Cortex of kidney (tissue), 1 donor: ENCODE data around the gene BAIAP2.
"Not testable (repeated sequence)": the region's sequence is repeated elsewhere in the genome, so short reads cannot be mapped to it uniquely, and the experiment has no call there.

ENCODE experiments used
- DNase-seq: peaks from one replicate; lab custom pipeline; 2025; lab: John Stamatoyannopoulos, UW

Gene BAIAP2

DNA sequence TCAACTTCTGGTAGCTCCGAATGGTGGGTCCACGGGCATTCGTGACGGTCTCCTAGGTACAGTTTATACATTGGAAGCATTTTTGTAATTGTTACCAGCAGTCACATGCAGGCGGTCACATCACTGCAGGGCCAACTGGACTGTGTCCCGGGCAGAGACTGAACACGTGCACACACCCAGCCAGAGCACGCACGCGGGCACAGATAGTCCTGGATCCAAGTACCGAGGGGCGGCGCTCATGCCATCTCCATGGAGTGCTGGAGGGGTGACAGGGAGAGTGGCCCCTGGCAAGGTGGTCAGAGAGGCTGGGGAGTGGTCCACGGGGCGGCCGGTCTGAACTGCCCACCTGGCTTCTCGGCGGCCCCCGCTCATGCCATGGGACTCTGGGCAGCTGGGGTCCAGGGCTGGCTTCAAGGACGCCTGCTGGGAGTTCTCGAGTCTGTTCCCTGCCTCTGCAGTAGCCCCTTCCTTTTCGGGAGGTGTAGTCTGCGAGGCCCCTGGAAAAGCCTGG, 34.2 kb downstream of the BAIAP2 start:
- DNase-seq, result no peak

DNA sequence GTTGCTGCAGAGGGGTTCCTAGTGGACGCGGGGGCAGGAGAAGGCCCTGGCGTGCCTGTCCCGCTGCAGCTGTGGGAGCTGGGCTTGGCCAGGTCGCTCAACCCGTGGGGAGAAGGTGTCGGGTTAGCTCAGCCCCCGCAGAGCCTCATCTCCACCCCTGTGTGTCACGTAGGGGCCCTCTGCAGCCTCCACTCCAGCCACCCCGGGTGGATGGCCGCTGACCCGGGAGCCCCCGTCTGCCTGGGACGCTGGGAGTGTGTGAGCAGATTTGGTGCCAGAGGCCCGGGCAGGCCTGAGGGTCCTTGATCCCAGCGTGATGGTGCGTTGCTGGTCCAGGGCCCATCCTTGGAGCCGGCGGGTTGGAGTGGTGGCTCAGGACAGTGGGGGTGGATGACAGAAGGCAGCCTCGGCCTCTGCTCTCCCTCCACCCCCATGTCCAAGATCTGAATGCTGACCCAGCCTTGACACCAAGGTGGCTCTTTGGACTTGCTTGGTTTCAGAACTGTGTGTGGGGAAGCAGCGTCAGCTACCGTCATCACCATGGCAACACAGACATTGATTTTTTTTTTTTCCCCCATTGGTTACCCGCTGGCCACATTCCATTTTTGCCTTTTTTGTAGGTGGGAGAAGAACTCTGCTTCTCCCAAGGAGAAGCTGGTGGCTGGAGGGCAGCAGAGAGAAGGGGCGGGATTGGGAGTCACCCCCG, 35.7 kb downstream of the BAIAP2 start:
- DNase-seq, result no peak

DNA sequence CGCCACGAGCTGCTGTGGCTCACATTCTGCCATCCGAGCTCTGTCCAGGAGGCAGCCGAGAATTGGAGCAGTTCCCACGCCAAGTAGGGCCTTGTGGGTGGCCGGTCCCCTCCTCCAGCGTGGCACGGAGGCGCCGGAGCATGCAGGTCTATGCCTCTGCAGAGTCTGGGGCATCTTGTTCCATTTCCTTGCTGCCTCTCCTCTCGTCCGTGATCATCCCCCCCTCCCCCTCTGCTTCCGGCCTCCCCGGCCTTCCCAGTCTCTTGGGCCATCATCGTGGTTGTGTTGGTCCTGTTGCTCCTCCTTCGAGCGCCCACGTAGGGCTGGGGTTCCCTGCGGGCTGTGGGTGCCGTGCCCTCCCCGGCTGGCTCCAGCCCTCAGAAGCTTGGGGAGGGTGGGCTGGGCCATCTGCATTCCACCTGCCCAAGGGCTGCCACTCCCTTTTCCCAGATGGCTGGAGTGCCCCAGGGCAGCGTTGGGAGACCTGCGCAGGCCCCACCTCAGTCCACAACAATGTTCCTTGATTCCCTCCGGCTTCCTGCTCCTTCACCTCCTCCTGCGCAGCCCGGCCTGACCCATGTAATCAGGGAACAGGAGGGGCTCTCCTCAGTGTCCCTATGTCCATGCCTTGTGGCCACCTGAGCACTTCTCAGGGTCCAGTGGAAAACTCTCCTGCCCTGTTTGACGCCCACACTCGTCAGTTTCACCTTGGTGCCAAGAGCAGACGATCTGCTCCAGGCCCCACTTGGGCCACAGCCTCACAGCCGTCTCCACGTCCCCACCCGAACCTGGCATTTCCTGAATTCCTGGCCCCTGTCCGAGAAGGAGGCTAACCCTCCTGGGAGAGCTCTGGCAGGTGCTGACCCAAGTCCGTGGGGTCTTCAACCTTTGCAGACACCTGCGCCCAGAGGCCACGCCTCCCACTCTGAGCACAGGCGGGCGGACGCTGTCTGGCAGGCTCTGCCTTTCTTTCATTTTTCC, 37.1 kb downstream of the BAIAP2 start:
- no peak for DNase-seq

DNA sequence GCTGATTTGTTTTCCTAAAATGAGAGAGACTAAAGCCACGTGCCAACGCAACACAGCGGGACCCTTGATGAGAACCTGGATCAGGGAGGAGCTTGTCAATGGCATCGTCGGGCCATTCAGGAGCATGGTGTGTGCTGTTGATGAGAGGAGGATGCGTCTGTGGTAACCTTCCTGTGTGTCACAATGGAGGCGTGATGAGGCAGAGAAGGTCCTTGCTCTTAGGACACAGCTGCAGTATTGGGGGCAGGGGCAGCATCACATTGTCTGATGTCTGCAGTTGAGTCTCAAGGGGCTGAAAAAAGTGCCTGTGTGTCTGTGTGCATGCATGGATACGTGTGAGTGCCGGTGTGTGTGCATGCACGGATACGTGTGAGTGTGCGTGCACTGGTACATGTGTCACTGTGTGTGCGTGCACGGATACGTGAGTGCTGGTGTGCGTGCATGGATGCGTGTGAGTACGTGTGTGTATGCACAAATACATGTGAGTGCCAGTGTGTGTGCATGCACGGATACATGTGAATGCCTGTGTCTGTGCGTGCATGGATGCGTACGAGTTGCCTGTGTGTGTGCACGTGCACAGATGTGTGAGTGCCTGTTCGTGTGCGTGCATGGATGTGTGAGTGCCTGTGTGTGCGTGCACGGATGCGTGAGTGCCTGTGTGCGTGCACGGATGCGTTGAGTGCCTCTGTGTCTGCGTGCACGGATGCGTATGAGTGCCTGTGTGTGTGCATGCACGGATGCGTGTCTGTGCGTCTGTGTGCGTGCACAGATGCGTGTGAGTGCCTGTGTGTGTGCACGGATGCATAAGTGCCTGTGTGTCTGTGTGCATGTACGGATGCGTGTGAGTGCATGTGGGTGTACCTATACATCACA, 39.3 kb downstream of the BAIAP2 start:
- DNase-seq, result no peak

DNA sequence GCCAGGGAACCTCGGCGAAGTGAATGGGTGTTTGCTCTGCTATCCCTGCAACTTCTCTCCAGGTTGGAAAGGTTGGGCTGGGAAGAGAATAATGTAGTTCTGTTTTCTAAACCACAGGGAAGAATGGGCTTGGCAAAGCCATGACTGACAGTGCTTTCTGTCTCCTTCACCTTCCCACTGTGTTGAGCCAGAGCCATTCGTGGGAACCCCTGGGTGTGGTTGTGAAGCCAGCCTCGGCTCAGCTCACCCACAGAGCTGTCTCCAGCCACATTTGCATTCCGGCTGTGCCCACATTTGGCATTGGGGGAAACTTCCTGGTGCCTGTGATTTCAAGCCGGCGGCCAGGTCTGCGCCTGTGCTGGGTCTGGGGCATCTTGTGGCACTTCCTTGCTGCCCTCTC, 39.9 kb downstream of the BAIAP2 start:
- DNase-seq, result no peak

DNA sequence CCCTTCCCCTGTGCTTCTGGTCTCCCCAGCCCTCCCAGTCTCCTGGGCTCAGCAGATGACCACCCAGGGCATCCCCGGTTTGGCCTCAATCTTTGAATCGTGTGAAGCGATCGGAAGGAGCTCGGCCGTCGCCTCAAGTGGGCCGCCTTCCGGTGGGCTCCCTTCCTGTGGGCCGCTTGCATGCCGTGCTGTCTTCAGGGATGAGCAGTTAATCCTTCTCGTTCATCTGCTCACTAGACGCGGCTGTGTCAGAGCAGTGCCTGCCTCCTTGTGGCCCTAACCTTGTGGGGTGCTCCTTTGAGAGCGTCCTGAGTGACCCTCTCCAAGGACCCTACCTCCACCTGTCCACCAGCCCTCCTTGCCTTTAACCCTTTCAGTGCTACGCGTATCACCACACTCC, 40.4 kb downstream of the BAIAP2 start:
- no peak for DNase-seq

DNA sequence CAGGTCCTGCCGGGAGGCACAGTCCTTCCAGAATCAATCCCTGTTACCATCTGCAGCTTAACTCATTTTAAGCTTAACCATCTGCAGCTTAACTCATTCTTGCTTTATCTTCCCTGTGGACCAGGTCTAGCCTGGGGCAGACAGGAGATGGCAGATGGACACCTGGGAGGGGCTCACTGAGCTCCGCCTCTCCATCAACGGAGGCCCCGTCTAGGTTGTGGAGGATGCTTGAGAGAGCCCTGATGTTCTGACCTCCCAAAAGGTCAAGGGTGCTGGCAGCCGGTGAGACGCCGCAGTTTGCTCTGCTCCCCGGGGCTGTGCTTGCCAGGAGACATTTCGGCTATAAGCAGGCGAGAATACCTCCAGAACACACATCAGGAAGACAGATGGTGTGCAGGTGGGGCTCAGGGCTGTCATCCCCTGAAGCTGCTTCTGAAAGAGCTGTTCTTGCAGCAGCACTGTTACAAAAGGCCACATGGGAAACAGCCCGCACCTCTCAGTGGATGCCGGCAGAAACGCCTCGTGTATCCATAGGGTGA, 41.3 kb downstream of the BAIAP2 start:
- DNase-seq, result no peak

DNA sequence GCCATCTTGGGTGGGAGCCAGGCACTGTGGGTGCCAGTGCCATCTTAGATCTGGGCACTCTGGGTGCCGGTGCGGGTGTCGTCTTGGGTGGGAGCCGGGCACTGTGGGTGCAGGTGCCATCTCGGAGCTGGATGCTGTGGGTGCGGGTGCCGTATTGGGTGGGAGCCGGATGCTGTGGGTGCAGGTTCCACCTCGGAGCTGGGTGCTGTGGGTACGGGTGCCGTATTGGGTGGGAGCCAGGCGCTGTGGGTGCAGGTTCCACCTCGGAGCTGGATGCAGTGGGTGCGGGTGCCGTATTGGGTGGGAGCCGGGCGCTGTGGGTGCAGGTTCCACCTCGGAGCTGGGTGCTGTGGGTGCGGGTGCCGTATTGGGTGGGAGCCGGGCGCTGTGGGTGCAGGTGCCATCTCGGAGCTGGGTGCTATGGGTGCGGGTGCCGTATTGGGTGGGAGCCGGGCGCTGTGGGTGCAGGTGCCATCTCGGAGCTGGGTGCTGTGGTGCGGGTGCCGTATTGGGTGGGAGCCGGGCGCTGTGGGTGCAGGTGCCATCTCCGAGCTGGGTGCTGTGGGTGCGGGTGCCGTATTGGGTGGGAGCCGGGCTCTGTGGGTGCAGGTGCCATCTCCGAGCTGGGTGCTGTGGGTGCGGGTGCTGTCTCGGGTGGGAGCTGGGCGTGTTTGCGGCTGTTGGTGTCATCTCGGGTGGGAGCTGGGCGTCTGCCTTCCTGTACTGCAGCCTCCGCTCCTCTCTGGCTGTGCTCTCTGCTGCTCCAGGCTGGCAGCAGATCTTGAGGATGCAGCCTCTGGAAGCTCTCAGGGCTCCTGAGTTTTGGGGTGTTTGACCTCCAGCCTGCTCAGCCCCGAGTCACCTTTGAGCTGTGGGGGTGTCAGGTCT, 43.3 kb downstream of the BAIAP2 start:
- DNase-seq, result not testable (repeated sequence)

DNA sequence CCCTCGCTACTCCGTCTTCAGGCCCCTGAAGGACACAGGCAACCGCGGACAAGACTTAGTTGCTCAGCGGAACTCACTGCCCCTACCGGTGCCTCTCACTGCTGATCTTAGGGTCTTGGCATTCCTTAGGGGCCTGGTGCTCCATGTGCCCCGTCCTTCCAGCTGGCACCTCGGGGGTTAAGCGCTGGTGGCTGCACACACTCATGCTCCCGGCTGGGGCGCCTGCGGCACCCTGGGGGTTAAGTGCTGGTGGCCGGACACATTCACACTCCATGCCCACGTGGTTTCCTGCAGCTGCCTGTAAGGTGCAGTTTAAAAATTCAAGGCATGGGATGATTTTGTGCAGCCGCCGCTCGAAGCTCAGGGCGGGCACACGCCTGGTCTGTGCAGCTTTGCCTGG, 45.1 kb downstream of the BAIAP2 start:
- DNase-seq, result no peak

DNA sequence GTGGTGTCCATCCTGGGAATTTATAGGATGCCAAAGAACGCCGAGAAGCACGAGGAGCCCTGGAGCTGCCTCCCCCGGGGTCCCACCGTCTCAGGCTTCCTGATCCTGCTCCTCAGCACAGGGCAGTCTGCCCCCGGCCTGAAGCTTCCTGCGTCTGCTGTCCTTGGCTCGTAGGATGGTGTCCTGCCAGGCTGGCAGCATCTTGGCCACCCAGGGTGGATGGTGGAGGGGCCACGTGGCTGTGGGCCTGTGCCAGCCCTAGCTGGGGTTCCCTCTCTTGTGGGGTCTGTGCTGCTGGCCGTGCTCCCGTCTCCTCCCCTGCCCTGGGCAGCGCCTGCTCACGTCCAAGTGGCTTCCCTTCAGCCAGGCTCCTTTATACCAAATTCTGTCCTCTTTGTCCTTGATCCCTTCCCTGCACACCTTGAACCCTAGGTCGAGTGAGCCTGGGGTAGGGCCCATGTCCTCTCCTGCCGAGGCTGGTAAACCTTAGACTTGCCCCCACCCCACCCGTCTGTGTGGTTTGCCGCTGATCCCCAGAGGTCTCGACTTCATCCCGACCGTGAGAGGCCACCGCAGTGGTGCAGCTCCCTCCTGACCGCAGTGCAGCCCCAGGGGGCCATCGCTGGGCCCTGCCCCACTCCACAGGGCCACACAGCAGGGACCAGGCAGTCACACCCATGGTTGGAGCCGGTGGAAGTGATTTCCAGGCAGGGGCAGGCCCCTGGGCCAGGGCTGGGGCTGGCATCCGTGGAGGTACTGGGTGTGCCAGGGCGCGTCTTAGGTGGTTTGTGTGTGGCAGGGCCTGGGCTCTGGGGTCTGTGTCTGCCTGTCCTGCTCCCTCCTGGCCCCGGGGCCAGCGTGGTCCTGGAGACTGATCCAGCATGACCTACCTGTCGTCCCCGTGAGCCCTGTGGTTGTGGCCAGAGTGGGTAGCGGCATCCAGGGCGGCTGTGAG, 46.5 kb downstream of the BAIAP2 start:
- no peak for DNase-seq

DNA sequence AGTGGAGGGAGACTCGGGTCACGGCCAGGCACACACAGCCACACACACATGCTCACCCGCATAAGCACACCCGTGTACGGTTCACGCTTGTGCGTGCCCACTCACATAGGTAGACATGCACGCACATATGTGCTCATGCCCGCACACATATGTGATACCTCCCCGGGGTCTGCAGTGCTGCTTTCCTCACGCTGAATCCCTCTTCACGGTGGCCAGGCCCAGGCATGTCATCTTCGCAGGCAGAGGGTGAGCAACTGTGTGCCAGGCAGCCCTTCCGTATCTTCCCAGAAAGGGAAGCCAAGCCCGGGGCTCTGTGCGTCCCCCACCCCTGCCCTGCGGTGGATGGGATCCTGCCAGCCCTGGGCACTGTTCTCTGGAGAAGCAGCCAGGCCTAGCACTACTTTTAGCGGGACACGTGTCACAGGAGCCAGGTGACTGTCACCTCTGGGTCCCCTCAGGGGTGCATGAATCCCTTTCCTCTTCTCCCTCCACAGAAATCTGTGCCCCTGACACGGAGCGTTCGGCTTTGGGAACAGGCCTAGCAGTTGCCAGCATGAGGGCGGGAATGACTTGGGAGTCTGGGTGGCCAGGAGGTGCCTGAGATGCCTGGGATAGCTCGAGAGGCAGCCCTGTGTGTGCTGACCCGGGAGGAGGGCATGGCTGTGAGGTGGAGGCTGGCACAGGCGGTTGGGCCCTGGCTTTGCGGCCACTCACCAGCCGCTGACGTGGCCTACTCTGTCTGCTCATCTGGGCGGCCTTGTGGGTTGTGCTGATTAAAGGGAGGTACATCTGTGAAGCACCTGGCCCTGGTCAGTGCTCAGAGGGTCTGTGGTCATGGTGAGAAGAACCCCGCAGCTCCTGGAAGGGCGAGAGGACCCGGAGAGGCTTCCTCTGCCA, 47.5 kb downstream of the BAIAP2 start:
- no peak for DNase-seq

DNA sequence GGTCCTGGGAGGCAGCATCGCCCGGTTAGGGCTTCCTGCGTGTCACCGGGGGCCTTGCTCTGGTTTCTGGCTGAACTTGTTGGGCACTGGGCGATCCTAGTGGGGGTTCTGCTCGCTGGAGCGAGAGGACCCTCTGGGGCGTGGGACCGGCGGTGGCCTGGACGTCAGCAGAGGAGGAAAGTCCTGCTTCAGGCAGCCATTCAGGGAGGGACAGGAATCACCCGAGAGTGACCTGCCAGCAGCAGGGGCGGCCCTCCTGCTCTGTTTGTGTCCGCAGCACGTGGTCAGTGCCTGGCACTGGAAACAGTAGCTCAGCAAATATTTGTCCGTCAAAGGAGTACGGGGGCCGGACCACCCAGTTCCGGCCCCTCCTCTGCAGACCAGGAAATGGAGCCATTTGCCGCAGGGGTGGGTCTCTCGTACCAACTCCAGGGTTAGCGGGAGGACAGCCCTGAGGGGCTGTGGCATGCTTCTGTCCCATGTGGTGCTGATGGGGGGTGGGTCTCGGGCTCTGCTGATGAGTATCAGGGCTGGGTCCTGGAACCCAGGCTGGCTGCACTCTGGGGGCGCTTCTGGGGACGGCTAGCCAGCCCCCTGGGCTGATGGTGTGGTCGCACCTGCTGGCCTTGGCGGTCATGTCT, 48.3 kb downstream of the BAIAP2 start:
- DNase-seq, result no peak

DNA sequence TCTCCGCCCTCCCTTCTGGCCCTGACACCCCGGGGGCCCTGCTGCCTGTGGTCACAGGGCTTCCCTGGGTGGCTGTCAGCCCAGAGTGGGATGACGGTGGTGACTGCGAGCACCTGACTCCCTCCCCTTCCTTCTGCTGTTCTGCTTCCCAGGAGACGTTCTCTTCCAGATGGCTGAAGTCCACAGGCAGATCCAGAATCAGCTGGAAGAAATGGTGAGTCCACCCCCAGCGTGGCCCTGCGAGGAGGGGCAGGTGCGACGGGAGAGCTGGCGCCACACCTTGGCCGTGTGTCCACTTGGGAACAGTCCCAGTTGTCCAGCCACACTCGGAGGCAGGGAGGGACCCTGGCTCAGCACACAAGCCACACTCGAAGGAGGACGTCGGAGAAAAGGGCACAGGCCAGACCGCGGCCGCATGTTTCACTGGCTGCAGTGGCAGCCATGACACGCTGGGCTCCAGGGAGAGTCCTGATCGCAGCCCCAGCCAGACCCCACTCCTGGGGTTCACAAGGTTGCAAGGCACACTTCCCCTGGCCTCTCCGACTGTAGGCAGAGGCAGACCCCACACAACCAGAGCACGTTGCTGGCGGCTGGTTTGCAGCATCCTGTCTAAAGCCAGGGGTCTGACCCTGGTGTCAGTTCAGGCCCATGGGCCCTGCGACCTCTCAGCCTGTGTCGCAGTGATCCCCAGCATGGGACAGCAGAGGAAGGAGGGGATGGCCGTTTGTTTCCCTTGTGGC, 49.9 kb downstream of the BAIAP2 start:
- DNase-seq, result no peak

DNA sequence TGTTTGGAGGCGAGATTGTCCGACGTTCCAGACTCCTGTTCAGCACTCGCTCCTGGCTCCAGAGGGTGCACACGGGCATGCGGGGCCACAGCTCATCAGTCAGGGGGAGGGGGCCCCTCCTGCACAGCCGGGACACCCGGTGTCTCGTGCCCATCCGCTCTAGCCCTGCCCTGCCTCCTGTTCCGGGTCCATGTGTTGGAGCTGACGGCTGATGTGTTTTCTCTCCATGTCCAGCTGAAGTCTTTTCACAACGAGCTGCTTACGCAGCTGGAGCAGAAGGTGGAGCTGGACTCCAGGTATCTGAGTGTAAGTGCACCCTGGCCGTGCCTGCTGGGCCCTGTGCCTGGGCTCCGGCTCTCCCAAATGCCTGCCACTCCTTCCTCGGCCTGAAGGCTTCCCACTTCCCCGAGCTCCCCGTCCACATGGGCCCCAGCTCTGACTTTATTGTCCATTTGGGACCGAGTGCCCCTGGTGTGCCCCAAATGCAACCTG, 50.5 kb downstream of the BAIAP2 start:
- no peak for DNase-seq

DNA sequence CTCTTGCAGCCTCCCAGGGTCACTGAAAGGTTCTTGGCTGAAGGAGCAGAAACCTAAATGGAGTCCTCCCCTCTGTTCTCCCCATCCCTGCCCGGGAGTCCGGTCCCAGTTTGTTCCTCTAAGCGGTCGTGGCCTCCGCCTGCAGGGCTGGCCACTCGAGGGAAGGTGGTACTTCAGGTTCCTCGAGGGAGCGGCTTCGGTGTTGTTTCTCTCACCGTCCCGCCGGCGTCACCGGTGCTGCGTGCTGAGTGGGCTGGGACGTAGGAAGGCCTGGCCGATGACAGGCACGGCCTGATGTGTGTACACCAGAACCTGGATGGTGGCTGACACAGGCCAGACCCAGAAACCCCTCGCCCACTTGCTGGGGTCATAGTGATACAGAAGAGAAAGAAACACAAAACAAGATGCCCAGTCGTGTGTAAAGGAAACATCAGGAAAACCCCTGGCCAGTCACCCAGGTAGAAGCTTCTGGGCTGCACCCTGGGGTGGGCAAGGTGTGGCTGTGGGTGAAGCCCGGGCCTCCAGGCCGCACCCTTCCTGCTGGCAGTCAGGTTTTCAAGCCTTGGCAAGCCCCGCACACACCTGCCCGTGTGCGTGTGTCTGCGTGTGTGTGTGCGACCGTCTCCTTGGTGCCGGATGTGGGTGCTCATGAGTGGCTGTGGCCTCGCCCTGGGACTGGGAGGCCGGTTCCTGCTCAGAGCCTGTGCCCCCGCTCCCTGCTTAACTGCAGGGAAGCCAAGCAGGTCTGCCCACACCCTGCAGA, 52.0 kb downstream of the BAIAP2 start:
- DNase-seq, result no peak
